ENCODE data around the gene SNAP25. TPM values are rescaled to one million over a fixed set of nuclear protein-coding genes. Genes with fewer than 3 reads are reported as not detected.

The SNAP25 gene
- total RNA-seq, 3 donors from 2014 or later: 0.80 to 10.5 (median 1.1) TPM

DNA sequence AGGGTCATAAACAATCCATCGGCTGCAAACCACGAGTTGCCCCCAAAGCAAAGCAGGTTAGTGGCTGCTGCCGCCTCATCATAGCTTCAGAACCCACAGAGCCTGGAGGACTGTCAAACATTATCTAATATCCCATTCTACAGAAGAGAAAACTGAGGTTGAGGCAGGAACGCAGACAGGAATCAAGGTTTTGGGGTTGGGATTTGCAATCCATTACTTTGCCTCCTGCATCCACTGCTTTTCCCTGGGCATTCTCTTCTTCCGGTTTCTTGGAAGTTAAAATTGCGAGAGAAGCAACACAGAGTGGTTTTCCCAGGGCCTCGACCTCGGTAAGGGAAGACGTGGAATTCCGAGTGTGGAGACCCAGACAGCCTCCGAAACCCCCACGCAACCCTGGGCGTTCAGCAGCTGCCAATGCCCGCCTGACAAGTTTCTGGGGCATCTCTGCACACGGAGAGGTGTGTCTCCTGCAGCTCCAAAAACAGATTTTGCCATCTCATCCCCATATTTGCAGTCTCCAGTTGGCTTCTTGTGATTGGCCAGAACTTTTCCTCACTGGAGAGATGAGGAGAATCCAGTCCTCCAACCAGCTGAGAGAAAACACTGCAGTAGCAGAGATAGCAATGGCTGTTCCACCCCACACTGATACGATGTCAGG lies 45.5 kb upstream of the SNAP25 start:
- DNase-seq (no peak), ATAC-seq (no peak)
- no peaks in the 10 kb centered on the region for H3K36me3 ChIP-seq (ENCODE audit: low read depth)
- TF ChIP-seq, protein P1, sequence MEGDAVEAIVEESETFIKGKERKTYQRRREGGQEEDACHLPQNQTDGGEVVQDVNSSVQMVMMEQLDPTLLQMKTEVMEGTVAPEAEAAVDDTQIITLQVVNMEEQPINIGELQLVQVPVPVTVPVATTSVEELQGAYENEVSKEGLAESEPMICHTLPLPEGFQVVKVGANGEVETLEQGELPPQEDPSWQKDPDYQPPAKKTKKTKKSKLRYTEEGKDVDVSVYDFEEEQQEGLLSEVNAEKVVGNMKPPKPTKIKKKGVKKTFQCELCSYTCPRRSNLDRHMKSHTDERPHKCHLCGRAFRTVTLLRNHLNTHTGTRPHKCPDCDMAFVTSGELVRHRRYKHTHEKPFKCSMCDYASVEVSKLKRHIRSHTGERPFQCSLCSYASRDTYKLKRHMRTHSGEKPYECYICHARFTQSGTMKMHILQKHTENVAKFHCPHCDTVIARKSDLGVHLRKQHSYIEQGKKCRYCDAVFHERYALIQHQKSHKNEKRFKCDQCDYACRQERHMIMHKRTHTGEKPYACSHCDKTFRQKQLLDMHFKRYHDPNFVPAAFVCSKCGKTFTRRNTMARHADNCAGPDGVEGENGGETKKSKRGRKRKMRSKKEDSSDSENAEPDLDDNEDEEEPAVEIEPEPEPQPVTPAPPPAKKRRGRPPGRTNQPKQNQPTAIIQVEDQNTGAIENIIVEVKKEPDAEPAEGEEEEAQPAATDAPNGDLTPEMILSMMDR (IDR thresholded peaks at IDR 0.05): no peak
- intact Hi-C loops (cut with DNase I, micrococcal nuclease): no loop called here
- no peaks in the 10 kb centered on the region for H3K4me1 ChIP-seq (ENCODE audit: low read depth)
- no peaks in the 10 kb centered on the region for H3K9me3 ChIP-seq
- H3K4me3 ChIP-seq: no peak overlapping the region

GRCh38 chr20:10174400-10174799 lies 44.2 kb upstream of the SNAP25 start:
- intact Hi-C loops (cut with DNase I, micrococcal nuclease): no loop called here
- Histone ChIP-seq H3K9me3 (no peaks in the 10 kb centered on the region), H3K4me3 (no peak overlapping the region), H3K4me1 (ENCODE audit: low read depth) (no peaks in the 10 kb centered on the region), H3K36me3 (ENCODE audit: low read depth) (no peaks in the 10 kb centered on the region)
- ATAC-seq (no peak), DNase-seq (no peak)
- TF ChIP-seq, protein P1 (IDR thresholded peaks at IDR 0.05): no peak

DNA sequence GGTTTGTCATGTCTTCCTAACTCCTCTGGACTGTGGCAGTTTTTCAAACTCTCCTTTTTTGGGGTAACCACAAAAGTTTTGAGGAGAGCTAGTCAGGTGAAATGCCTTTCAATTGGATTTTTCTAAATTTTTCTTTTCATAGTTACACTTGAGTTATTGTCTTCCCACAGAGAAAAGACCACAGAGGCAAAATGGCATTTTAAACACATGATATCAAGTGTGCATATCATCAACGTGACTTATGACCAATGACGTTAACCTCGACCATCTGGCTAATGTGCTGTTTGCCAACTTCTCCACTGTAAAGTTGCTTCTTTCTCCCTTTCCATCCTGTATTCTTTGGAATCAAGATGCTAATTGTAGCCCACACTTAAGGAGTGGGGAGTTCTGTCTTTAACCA lies 41.3 kb upstream of the SNAP25 start:
- H3K36me3 ChIP-seq (ENCODE audit: low read depth): no peaks in the 10 kb centered on the region
- no peak overlapping the region for H3K4me3 ChIP-seq
- intact Hi-C loops (cut with DNase I, micrococcal nuclease): no loop called here
- no peaks in the 10 kb centered on the region for H3K9me3 ChIP-seq
- DNase-seq (no peak), ATAC-seq (no peak)
- no peaks in the 10 kb centered on the region for H3K4me1 ChIP-seq (ENCODE audit: low read depth)
- TF ChIP-seq, protein P1 (IDR thresholded peaks at IDR 0.05): no peak

DNA sequence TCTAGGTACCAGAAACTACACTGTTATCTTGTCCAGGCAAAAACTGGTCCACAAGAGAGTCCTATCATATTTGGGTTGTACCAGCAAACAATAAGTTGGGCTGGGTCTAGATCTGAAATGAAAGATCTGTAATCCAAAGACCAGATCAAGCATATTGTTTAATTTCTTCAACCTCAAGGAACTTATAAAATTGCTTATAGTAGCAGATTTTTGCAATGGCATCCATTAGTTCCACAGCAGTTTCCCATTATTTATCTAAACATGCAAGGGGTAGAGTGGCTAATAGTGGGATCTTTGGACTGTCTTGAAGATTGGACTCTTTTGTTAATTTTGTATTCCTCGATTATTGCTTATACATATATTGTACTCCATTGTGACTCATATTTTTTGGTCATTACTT lies 40.5 kb upstream of the SNAP25 start:
- ATAC-seq: no peak
- no peaks in the 10 kb centered on the region for H3K4me1 ChIP-seq (ENCODE audit: low read depth)
- H3K9me3 ChIP-seq: no peaks in the 10 kb centered on the region
- intact Hi-C loops (cut with DNase I, micrococcal nuclease): no loop called here
- H3K4me3 ChIP-seq: no peak overlapping the region
- H3K36me3 ChIP-seq (ENCODE audit: low read depth): no peaks in the 10 kb centered on the region
- TF ChIP-seq, protein P1 (IDR thresholded peaks at IDR 0.05): no peak
- DNase-seq: no peak

GRCh38 chr20:10178727-10179313 lies 39.8 kb upstream of the SNAP25 start:
- intact Hi-C loops (cut with DNase I, micrococcal nuclease): no loop called here
- no peaks in the 10 kb centered on the region for H3K4me1 ChIP-seq (ENCODE audit: low read depth)
- TF ChIP-seq, protein P1 (IDR thresholded peaks at IDR 0.05): no peak
- no peaks in the 10 kb centered on the region for H3K36me3 ChIP-seq (ENCODE audit: low read depth)
- no peaks in the 10 kb centered on the region for H3K9me3 ChIP-seq
- DNase-seq (no peak), ATAC-seq (no peak)
- H3K4me3 ChIP-seq: no peak overlapping the region
